ENCODE data around the gene PCDHGA9. TPM values are rescaled to one million over a fixed set of nuclear protein-coding genes. Genes with fewer than 3 reads are reported as not detected.

The PCDHGA9 gene
- total and polyA plus RNA-seq, 2 of the 8 experiments (the other 6 are each of a cell fraction or from before 2014, with no cell fraction given), result 0.79 to 1.1 TPM

DNA sequence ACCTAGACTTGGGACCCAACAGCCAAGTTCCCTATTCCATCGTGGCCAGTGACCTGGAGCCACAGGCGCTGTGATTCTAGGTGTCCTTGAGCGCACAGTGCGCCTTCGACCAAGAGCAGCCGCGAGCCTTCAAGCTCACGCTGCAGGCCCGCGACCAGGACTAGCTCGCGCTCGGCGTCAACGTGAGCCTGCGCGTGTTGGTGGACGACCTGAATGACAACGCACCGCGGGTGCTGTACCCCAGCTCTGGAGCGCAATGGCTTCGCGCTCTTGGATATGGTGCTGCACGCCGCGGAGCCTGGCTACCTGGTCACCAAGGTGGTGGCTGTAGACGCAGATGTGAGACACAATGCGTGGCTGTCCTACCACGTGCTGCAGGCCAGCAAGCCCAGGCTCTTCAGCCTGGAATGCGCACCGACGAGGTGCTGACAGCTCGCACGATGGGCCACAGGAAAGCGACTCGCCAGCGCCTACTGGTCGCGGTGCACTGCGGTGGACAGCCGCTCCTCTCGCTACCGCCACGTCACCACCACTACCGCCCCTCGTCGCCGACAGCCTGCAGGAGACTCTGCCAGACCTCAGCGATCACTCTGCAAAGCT lies 39.1 kb downstream of the PCDHGA9 start (continued):
- TF ChIP-seq HDAC2 (IDR thresholded peaks at IDR 0.05; ENCODE audit: borderline replicate concordance in 1 of 2, low read depth in 2 of 2, low read length in 2 of 2) (no peak), CBX5 (IDR thresholded peaks at IDR 0.05; ENCODE audit: low read depth, low read length) (no peak), ZNF274 (IDR thresholded peaks at IDR 0.05; ENCODE audit: borderline replicate concordance, extremely low read depth, low read length) (no peak), ATF3 (IDR thresholded peaks at IDR 0.05; ENCODE audit: insufficient read depth, low read depth, low read length) (no peak)
- TF ChIP-seq, protein P1, sequence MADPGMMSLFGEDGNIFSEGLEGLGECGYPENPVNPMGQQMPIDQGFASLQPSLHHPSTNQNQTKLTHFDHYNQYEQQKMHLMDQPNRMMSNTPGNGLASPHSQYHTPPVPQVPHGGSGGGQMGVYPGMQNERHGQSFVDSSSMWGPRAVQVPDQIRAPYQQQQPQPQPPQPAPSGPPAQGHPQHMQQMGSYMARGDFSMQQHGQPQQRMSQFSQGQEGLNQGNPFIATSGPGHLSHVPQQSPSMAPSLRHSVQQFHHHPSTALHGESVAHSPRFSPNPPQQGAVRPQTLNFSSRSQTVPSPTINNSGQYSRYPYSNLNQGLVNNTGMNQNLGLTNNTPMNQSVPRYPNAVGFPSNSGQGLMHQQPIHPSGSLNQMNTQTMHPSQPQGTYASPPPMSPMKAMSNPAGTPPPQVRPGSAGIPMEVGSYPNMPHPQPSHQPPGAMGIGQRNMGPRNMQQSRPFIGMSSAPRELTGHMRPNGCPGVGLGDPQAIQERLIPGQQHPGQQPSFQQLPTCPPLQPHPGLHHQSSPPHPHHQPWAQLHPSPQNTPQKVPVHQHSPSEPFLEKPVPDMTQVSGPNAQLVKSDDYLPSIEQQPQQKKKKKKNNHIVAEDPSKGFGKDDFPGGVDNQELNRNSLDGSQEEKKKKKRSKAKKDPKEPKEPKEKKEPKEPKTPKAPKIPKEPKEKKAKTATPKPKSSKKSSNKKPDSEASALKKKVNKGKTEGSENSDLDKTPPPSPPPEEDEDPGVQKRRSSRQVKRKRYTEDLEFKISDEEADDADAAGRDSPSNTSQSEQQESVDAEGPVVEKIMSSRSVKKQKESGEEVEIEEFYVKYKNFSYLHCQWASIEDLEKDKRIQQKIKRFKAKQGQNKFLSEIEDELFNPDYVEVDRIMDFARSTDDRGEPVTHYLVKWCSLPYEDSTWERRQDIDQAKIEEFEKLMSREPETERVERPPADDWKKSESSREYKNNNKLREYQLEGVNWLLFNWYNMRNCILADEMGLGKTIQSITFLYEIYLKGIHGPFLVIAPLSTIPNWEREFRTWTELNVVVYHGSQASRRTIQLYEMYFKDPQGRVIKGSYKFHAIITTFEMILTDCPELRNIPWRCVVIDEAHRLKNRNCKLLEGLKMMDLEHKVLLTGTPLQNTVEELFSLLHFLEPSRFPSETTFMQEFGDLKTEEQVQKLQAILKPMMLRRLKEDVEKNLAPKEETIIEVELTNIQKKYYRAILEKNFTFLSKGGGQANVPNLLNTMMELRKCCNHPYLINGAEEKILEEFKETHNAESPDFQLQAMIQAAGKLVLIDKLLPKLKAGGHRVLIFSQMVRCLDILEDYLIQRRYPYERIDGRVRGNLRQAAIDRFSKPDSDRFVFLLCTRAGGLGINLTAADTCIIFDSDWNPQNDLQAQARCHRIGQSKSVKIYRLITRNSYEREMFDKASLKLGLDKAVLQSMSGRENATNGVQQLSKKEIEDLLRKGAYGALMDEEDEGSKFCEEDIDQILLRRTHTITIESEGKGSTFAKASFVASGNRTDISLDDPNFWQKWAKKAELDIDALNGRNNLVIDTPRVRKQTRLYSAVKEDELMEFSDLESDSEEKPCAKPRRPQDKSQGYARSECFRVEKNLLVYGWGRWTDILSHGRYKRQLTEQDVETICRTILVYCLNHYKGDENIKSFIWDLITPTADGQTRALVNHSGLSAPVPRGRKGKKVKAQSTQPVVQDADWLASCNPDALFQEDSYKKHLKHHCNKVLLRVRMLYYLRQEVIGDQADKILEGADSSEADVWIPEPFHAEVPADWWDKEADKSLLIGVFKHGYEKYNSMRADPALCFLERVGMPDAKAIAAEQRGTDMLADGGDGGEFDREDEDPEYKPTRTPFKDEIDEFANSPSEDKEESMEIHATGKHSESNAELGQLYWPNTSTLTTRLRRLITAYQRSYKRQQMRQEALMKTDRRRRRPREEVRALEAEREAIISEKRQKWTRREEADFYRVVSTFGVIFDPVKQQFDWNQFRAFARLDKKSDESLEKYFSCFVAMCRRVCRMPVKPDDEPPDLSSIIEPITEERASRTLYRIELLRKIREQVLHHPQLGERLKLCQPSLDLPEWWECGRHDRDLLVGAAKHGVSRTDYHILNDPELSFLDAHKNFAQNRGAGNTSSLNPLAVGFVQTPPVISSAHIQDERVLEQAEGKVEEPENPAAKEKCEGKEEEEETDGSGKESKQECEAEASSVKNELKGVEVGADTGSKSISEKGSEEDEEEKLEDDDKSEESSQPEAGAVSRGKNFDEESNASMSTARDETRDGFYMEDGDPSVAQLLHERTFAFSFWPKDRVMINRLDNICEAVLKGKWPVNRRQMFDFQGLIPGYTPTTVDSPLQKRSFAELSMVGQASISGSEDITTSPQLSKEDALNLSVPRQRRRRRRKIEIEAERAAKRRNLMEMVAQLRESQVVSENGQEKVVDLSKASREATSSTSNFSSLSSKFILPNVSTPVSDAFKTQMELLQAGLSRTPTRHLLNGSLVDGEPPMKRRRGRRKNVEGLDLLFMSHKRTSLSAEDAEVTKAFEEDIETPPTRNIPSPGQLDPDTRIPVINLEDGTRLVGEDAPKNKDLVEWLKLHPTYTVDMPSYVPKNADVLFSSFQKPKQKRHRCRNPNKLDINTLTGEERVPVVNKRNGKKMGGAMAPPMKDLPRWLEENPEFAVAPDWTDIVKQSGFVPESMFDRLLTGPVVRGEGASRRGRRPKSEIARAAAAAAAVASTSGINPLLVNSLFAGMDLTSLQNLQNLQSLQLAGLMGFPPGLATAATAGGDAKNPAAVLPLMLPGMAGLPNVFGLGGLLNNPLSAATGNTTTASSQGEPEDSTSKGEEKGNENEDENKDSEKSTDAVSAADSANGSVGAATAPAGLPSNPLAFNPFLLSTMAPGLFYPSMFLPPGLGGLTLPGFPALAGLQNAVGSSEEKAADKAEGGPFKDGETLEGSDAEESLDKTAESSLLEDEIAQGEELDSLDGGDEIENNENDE (IDR thresholded peaks at IDR 0.05; ENCODE audit: insufficient replicate concordance, low read length), result no peak

All from H1 (cell line).